ENCODE data around the gene SVBP. TPM values are rescaled to one million over a fixed set of nuclear protein-coding genes. Genes with fewer than 3 reads are reported as not detected.

The SVBP gene
- total RNA-seq, 1 experiment from 2014 or later = 41.3 TPM

DNA sequence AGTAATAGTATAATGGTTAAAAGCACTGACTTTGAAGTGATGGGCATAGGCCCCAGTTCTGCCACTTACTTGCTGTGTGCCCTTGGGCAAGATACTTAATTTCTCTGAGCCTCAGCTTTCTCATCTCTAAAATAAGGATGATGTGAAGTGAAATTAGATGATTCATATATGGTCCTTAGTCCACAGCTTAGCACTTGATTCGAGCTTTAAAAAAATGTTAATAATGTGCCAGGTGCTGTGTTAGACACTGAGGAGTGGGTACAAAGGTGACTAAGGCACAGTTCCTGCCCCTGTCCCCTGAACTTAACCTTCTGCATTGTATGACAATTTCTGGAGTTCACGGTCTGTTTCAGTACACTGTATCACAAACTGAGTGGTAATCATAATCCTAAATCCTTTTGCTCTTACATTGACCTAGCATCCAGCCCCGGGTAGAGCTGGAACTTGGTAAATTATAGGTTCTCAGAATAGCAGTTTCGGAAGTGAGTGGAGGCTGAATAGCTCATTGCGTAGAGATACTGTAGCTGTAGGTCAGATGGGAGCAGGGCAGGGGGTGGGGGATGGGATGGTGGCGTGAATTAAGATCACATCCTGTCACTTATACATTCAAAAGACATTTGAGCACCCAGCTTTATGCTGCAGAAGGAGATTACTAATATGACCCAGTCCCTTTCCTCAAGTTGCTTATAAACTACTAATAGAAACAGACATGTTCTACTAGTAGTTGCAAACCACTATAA is 30.7 kb upstream of the SVBP start:
- Histone ChIP-seq H3K56ac (ENCODE audit: insufficient read length, low read depth, low read length) (no peak overlapping the region), H2BK5ac (ENCODE audit: insufficient read length, low read length) (no peak overlapping the region), H2BK15ac (ENCODE audit: low read depth, low read length) (no peak overlapping the region), H3K79me2 (ENCODE audit: insufficient read depth, low read length) (no peaks in the 10 kb centered on the region; the same call in 1 of the 2 replicates), H3K27ac (ENCODE audit: insufficient read length, low read depth, low read length) (no peak overlapping the region), H3K23me2 (ENCODE audit: insufficient read length, low read depth, low read length, poor library complexity, severe bottlenecking) (peaks cover 6% of the 10 kb centered on the region), H4K91ac (ENCODE audit: insufficient read length, low read depth, low read length) (no peak overlapping the region), H3K4me1 (ENCODE audit: insufficient read depth, low read length) (peaks cover 2% of the 10 kb centered on the region; the same call in 1 of the 2 replicates), H3K14ac (ENCODE audit: insufficient read depth, low read length) (no peak overlapping the region), H3K18ac (ENCODE audit: insufficient read length, low read depth, low read length) (no peak overlapping the region), H3K9ac (ENCODE audit: extremely low read depth, insufficient read length, low read length) (no peak overlapping the region), H2BK120ac (ENCODE audit: low read depth, low read length, poor library complexity, severe bottlenecking) (no peak overlapping the region), H4K8ac (replicated peaks; ENCODE audit: insufficient read length, low read depth, low read length) (no peak overlapping the region), H2BK20ac (ENCODE audit: low read depth, low read length, poor library complexity, severe bottlenecking) (no peak overlapping the region), H2BK12ac (ENCODE audit: insufficient read length, low read depth, low read length) (no peak overlapping the region), H3K27me3 (ENCODE audit: insufficient read depth, low read length) (no peaks in the 10 kb centered on the region), H3T11ph (ENCODE audit: low read length) (no peak overlapping the region), H2AFZ (ENCODE audit: low read length) (no peak overlapping the region), H3K4ac (ENCODE audit: low read depth, low read length) (no peak overlapping the region), H3K23ac (ENCODE audit: insufficient read length, low read depth, low read length) (no peak overlapping the region), H4K20me1 (ENCODE audit: control insufficient read depth, insufficient read depth, insufficient read length) (no peaks in the 10 kb centered on the region), H3K9me3 (ENCODE audit: control insufficient read depth, low read depth, low read length) (no peaks in the 10 kb centered on the region), H2AK5ac (ENCODE audit: insufficient read length, low read length) (no peak overlapping the region), H4K5ac (ENCODE audit: insufficient read length, low read depth, low read length) (no peak overlapping the region), H3K4me2 (ENCODE audit: insufficient read depth, insufficient read length, low read length) (peak overlapping the region; percentile 86), H3K79me1 (ENCODE audit: insufficient read depth, low read depth, low read length, poor library complexity, severe bottlenecking) (peaks cover 4% of the 10 kb centered on the region)
- H3K27ac Mint-ChIP-seq = no peak overlapping the region; a peak in 1 of 7 replicates
- peaks cover 20 to 25% of the 10 kb centered on the region in 2 experiments for H3K4me1 Mint-ChIP-seq
- H3K9me3 Mint-ChIP-seq = peaks cover 0 to 3% of the 10 kb centered on the region in 2 experiments; a peak in 3 of 5 replicates
- DNase-seq = no peak
- WGBS (ENCODE audit: extremely low coverage, insufficient read length, low lambda C conversion rate) = no CpG with 5 or more reads among the region's 6 CpGs
- H3K36me3 Mint-ChIP-seq (ENCODE audit: insufficient read depth in 1 of 3, low read depth in 3 of 3) = peaks cover 38 to 52% (median 39%) of the 10 kb centered on the region in 3 experiments
- TF ChIP-seq, protein P1, sequence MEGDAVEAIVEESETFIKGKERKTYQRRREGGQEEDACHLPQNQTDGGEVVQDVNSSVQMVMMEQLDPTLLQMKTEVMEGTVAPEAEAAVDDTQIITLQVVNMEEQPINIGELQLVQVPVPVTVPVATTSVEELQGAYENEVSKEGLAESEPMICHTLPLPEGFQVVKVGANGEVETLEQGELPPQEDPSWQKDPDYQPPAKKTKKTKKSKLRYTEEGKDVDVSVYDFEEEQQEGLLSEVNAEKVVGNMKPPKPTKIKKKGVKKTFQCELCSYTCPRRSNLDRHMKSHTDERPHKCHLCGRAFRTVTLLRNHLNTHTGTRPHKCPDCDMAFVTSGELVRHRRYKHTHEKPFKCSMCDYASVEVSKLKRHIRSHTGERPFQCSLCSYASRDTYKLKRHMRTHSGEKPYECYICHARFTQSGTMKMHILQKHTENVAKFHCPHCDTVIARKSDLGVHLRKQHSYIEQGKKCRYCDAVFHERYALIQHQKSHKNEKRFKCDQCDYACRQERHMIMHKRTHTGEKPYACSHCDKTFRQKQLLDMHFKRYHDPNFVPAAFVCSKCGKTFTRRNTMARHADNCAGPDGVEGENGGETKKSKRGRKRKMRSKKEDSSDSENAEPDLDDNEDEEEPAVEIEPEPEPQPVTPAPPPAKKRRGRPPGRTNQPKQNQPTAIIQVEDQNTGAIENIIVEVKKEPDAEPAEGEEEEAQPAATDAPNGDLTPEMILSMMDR (conservative IDR thresholded peaks at IDR 0.05) = no peak
- H3K4me3 Mint-ChIP-seq = peak overlapping the region; percentile 93 to 94
- H3K27me3 Mint-ChIP-seq (ENCODE audit: low read depth) = no peaks in the 10 kb centered on the region
